HEK293T (cell line): ENCODE measurements around the gene DZIP1.

Experiments
- FOXK2 ChIP-seq: fragments of 450-650 bp; IDR thresholded peaks from 2 replicates; pipeline ENCODE4 v1.6.1; 2016; ENCODE audit warnings: mild to moderate bottlenecking
- TARDBP ChIP-seq: fragments of 450-650 bp; IDR thresholded peaks from 2 replicates; pipeline ENCODE4 v1.6.1; 2016

- TF ChIP-seq TARDBP (no peak), FOXK2 (no peak)
Observed at GRCh38 chr13:95568131-95568530, 76.4 kb downstream of the DZIP1 start.
